ENCODE results near the gene CHST11. TPM values are rescaled to one million over a fixed set of nuclear protein-coding genes. Genes with fewer than 3 reads are reported as not detected.

CHST11 gene
- polyA plus RNA-seq, 3 donors, result 7.0 to 8.0 (median 7.5) TPM

DNA sequence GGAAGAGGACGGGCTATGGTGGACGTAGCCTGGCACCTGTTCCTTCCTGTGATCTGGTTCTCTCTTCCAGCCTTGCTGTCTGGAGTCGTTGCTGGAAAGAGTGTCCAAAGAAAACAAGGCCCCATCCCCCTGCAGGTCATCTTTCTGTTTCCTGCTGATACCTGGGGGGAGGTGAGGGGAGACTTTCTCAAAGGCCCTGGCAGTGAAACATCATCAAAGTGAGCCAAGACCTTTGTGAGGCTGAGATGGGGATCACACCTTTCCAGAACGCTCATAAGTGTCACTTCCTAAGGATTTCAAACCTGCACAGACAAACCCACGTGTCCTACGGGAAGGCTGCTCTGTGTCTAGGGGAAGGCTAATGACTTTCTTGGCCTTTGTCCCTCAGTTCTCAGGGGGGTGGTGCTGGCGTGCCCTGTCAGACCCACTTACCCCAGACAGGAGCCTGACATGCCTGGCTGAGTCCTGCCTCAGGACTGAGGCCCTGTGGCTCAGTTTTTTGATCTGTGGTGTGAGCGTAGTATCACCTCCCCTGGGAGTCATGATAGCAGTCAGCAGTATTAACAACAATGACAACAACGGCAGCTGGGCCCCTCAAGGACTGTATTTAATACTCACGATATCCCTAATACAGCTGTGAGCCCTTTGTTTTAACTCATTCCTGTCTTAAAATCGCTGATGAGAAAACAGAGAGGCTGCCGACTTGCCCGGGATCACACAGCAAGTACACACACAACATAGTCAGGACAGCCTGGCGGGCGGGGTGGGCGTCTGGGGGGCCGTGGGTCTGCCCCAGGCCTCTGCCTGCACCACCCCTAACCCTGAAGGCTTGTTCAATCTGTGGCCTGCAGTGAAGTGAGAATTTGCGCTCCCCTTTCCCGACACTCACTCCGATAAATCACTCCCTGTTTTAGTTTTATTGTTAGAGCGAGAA lies 266.1 kb downstream of the CHST11 start:
- DNase-seq (ENCODE audit: extremely low read depth in 1 of 11, low read depth in 9 of 11, low spot score in 4 of 11), result no peak

DNA sequence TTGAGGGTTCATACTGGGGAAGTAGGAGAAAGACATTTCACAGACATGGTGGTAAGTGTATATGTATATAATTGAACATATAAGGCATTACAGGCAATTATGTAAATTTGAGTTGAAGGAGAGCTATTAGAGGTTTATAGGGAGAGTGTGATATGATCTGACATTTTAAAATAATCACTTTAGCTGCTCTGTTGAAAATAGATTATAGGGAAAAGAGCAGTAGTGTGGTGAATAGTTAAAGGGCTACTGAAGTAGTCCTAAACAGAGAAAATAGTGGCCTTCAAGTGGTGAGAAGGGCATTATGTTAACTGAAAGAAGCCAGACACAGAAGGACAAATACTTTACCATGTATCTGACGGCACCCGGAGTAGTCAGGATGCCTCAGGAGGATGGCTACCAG lies 267.1 kb downstream of the CHST11 start:
- DNase-seq (ENCODE audit: extremely low read depth in 1 of 11, low read depth in 9 of 11, low spot score in 4 of 11), result no peak

DNA sequence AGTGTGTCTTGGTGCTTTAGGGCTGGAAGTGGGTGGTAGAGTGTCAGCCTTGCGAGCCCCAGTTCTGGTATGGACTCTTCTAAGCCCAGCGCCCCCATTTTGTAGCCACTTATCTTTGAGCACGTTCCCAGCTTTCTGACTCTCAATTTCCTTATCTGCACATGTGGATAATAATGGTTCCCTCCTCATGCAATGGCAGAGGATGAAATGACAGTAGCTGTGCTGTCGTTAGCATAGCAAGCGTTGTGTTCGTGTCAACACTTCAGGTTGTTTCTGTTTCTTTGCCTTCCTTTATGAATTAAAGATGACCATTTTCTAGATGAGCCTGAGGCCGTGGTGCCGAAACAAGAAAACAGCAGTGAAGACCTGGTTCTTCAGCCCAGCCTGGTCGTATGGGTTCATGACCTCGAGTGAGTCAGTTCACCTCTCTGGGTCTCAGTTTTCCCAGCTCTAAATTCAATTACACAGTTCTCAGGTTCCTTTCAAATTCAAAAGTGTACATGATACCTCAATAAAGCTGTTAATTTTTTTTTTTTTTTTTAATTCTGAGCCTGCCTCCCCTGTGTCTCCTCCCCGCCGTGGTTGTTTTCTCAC lies 268.3 kb downstream of the CHST11 start:
- no peak for DNase-seq (ENCODE audit: extremely low read depth in 1 of 11, low read depth in 9 of 11, low spot score in 4 of 11)

DNA sequence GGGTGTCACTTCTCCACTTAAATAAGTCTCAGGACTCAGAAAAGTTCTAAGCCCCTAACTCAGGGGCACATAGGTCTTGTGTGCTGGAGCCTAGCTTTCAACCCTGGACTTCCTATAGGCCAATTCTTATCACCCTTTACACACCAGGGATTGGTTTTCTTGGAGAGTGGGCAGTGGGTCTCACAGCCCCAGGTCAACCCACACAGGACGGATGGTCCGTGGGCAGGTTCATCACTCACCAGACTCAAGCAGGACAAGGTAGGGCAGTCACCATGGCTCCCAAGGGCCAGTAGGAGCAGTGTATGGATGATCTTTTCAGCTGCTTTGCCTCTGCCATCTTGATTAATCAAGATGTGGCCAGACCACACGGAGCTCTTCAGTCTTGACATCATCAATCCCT lies 268.9 kb downstream of the CHST11 start:
- no peak for DNase-seq (ENCODE audit: extremely low read depth in 1 of 11, low read depth in 9 of 11, low spot score in 4 of 11)

DNA sequence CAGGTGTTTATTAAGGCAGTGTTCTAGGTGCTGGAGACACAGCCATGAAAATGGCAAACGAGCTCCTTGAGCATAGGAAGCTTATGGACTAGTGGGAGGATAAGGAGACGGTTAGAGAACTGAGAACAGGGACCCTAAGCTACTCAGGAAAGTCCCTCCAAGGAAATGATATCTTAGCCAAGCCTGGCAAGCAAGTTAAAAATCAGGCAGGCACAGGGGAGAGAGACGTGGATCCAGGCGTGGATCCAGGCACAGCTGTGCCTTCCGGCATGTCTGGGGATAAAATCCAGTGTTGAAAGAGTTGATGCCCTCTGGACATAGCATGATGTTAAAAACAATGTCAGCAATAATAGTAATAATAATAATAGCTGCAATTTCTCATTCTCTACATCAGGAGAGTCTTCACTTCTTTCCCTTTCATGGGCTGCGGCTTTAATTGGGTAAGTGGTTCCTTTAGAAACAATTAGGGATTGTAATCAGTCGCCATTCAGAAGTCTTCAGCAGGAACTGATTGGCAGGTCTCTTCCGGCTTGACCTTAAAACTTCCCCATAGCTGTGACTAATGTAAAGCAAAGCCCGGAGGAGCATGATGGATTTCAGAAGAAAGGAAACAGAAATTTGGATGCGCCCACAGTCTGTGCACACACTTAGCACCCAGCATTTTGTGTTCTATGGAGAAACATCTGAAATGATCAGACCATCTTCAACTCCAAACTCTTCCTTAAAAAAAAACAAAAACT lies 271.1 kb downstream of the CHST11 start:
- no peak for DNase-seq (ENCODE audit: extremely low read depth in 1 of 11, low read depth in 9 of 11, low spot score in 4 of 11)

DNA sequence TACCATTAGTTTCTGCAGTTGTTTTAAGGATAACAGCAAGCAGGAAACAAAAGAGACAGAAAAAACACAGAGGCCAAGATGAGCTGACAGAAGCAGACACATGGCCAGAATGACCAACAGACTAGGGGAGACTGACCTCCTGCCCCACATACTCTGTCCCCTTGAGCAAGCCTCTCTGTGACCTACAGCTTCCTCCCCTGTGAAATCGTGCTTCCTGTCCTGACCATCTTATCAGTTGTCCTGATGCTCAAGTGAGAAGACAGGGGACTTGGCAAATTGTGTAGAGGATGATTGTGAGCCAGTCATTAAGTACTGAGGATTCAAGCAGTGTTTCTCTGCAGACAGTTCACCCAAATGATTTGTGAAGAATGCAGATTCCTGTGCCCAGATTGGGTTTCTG lies 272.3 kb downstream of the CHST11 start:
- DNase-seq (ENCODE audit: extremely low read depth in 1 of 11, low read depth in 9 of 11, low spot score in 4 of 11), result no peak

DNA sequence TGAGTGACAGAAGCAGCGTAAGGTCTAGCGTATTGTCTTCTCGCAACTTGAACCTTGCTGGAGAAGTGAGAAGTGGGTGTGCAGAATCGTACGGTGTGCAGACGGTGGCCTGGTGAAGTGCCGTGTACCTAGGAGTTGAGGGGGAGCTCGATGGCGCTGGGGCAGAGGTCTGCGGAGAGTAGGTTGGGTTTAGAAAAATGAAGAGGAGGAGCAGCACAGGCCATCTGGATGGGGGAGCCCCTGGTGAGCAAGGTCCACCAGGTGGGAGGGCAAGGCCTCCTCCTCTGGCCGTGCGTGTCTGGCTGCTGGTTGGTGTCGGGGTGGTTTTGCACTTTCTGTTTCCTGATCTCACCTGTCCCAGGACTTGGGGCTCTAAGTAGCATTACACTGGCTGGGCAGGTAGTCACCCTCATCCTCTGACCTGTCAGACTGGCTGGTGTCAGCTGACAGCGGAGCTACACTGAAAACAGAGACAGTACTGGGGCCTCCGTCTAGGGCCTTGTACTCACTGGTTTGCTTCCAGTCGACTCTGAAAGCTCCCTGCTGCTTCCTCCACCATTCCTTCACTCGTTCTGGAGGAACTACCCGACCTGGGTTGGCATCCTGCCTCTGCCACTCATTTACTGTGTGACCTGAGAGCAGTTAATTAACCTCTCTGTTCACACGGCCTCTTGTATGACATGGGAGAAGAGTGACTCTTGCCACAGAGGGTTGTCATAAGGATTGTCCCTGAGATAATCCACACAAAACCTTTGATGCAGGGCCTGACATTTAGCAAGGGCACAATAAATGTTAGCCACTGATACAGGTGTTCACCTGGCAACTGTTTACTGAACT lies 273.1 kb downstream of the CHST11 start:
- DNase-seq (ENCODE audit: extremely low read depth in 1 of 11, low read depth in 9 of 11, low spot score in 4 of 11), result no peak

DNA sequence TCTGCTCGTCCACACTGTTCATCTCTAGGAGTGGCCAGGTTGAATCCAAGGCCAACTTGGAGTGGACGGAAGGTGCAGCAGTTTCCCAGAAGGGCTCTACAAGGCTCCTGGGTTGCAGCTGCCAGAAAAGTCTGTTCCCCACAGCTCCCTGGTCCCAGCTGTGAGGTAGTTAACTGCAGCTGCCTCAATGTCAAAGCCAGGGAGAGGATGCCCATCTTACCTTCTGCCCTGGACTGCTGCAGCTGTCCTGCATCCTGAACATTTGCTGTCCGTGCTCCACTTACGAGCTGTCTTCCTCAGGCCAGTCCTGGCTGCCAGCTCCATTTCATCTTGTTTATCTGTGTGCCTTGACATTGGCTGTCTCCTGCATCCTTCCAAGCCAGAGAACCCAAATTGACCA lies 274.0 kb downstream of the CHST11 start:
- DNase-seq (ENCODE audit: extremely low read depth in 1 of 11, low read depth in 9 of 11, low spot score in 4 of 11), result no peak

DNA sequence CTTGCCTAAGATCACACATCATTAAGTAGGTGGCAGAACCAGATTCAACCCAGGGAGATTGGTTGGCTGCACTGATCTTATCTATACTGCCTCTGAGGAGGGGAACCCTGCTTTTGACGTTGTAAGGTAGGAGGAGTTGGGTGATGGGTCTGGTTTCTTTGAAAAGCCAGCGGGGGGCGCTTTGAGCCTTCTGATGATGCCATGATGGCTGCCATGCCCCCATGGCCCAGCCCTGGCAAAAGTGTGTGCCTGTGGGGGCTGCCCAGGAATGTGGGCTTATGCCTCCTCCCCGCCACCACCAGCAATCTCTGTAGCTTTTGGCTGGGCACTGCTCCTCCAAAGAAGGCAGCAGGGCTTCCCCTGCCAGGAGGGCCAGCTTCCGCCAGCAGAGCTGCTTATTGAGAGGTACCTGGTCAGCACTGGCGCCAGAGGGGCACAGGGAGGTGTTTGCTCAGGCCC lies 277.0 kb downstream of the CHST11 start:
- DNase-seq (ENCODE audit: extremely low read depth in 1 of 11, low read depth in 9 of 11, low spot score in 4 of 11), result no peak

DNA sequence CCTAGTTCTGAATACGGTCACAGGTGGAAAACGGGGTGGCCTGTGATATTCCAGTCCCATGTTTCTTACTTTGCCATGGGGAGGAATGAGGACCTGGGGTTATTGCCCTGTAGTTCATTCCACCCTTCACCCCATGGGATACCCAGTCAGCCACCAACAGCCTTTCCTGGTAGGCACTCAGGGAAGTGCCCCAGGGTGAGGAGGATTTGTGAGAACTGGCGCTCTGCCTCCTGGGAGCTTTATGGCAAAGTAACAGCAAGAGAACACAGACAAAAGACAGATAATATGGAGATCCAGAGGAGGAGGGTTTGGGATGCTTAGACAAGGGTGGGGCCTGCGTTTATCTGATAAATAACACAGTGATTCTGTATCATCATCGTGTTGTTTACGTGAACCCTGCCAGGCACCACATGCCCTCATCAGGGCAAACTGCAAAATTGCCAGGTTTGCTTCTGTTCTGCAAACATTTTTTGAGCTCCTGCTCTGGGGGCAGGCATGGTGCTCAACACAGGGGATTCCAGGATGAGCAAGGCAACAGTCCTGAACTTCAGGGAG lies 277.9 kb downstream of the CHST11 start:
- no peak for DNase-seq (ENCODE audit: extremely low read depth in 1 of 11, low read depth in 9 of 11, low spot score in 4 of 11)

DNA sequence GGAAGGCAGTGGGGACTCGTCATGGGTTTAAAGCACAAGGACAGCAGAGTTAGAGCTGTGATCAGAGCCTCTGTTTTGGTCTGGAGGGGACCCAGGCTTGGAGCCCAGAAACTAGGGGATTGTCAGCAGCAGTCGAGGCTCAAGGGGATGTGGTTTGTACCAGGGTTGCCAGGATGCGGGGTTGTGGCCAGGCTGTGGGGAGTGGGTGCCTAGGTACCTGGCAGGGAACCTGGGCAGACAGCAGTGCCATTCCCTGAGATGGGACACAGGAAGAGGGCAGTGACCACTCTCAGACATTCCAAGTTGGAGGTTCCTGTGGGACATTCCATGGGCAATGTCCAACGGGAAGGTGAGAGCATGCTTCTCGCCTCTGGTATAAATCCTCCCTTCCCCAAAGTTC lies 279.1 kb downstream of the CHST11 start:
- no peak for DNase-seq (ENCODE audit: extremely low read depth in 1 of 11, low read depth in 9 of 11, low spot score in 4 of 11)

DNA sequence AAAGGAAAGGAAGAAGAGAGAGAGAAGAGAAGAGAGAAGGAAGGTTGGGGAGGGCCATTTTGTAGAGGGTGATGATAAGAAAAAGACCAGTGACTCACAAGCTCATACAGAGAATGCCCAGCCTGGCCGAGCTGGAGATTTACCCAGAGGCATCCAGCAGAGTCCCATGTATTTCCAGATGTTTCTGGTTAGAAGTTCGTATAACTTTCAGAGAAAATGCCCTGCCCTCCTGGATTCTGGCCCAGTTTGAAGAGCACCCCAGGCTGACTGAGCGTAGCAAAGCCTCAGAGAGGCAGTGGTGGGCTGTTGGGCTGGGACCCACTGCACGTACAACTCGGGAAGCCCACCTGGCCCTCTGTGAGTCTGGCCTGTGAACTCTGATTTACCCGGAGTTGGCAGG lies 279.6 kb downstream of the CHST11 start:
- DNase-seq (ENCODE audit: extremely low read depth in 1 of 11, low read depth in 9 of 11, low spot score in 4 of 11), result no peak

DNA sequence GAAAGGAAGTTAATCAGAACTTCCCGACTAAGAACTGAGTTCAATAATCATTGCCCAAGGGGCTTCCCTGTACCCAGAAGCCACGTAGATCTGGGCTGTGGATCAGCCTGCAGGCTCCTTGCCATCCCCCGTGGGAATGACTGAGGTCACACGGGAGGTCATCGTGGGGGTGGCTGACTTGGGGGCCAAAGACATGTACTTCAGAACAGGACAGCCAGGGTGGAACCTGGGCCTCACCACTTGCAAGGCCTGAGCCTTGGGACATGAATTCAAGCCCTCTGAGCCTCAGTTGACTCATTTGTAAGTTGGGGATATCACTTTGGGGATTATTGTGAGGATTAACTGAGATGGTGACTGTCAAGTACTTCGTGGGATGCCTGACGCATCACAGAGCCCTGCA lies 280.4 kb downstream of the CHST11 start:
- no peak for DNase-seq (ENCODE audit: extremely low read depth in 1 of 11, low read depth in 9 of 11, low spot score in 4 of 11)

DNA sequence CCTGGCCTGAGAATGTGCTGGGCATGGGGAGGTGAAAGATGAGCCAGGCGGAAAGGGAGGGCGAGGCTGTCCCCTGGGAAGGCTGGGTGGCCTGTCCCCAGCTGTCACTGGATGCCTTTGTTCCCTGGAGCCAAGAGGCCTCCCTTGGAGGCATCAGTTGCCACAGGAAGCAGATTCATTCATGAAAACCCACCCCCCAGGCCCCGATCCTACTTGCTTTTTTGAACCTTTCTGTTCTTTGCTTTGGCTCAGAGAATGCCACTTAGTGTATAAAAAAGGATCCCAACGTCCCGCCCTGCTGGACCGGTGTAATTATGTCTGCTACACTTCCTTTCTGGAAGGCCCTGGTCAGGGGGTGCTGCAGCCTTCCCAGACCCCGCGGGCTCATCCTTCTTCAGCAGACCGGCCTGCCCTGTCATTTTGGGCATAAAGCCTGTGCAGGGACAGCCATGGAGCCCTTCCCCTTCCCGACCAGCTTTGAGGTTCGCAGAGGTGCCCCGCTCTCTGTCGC lies 281.1 kb downstream of the CHST11 start:
- no peak for DNase-seq (ENCODE audit: extremely low read depth in 1 of 11, low read depth in 9 of 11, low spot score in 4 of 11)

DNA sequence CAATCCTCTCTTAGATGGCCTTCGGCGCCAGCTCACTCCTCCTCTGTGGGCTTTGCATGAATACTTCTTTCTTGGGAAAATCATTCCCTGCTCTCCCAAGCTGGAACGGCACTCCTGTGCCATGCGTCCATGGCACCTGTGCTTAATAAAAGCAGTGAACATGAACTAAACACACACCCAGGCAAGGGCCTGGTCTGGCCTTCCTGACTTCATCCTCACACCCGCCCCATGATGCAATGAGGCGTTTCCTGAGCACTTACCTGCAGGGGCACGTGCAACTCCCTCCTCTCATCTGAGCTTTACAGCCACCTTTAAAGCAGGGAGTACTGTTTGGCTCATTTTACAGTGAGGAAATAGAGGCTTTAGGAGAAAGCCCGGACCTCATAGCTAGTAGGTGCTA lies 281.6 kb downstream of the CHST11 start:
- peak in 3 of 11 donors; percentile 29 to 53 (median 49) for DNase-seq (ENCODE audit: extremely low read depth in 1 of 11, low read depth in 9 of 11, low spot score in 4 of 11)

DNA sequence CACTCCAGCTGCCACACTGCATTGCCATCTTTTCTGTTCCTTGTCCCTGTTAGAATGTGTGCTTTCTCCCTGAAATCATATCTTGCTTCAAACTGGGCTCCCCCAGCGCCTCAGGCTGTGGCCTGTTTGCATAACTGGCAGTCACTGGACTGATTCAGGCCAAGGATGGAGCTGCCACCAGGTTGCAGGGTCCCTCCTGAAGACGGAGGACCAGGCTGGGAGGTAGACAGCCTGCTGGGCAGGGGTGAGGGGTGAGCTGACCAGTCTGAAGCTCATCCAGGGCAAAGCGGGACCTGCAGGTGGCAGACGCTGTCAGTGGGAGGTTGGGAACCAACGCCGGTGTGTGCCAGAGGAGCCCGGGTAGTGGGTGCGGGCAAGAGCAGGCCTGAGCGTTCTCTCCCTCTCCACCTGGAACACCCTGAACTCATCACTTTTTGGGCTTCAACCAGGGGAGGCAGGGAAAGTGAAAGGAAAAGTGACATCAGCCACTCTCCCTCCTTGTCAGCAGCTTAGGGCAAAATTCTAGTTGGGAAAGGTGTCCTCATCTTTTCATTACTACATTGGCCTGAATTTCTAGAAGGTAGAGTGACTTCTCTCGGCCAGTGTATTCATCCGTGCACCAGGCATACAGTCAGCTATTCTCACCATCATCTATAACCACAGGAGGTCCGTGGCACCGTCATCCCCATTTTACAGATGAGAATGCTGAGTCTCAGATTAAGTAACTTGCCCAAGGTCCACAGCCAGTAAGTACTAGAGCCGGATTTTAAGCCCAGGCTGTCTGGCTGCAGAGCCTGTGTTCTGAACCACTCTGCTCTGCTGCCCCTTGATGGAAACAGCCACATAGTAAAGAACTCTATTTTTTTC lies 282.3 kb downstream of the CHST11 start:
- no peak for DNase-seq (ENCODE audit: extremely low read depth in 1 of 11, low read depth in 9 of 11, low spot score in 4 of 11)

DNA sequence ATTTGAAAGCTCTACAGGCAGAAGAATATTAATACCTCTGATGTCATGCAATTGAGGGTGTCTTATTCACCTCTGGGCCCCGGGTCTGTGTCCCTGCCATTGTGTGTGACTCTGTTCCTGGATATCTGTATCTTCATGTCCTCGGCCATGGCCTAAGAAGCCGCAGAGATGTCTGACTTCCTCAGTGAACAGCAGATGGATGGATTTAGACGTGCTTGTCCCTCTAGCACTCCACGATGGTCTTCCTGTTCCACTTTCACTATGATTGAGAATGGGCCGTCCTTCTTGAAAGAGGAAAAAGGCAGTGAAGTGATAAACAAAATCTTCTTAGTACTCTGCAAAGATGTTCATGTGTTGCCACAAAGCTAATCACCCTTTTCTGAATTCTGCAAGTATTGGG lies 283.9 kb downstream of the CHST11 start:
- no peak for DNase-seq (ENCODE audit: extremely low read depth in 1 of 11, low read depth in 9 of 11, low spot score in 4 of 11)

DNA sequence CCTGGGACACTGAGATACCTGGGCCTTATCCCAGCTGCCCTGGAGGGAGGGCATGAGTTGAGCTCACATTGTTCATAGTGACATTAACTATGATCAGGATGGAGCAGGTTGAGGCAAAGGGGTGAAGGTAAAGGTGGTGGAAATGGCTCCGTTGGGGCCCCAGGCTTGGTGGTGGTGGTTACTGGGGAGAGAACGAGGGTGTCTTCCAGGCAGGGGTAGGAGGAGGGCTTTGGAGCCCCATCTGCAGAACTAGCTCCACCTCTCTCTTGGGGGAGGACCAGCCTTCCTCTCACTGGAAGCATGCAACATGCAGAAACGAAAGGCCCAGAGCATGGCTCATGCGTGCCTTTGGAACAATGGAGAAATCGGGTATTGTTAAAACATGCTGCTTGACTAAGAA lies 284.3 kb downstream of the CHST11 start:
- no peak for DNase-seq (ENCODE audit: extremely low read depth in 1 of 11, low read depth in 9 of 11, low spot score in 4 of 11)
